ENCODE data around the gene EPB41L4B.

- TF ChIP-seq CTCF (IDR thresholded peaks at IDR 0.05; ENCODE audit: low read depth, low read length) (no peak), POLR2A (IDR thresholded peaks at IDR 0.05; ENCODE audit: extremely low read depth, insufficient read length) (no peak), MYC (IDR thresholded peaks at IDR 0.05; ENCODE audit: low read depth, low read length) (no peak), MAX (IDR thresholded peaks at IDR 0.05; ENCODE audit: low read depth, low read length) (no peak)
Measured at GRCh38 chr9:109248133-109248581, 72.7 kb downstream of the EPB41L4B start.

All from NB4 (cell line).